ENCODE results near the gene PRR5. TPM values are rescaled to one million over a fixed set of nuclear protein-coding genes. Genes with fewer than 3 reads are reported as not detected.
A peak's percentile ranks its signal among the peaks of the same experiment; 100 is the strongest.

The PRR5 gene
- total and polyA plus RNA-seq, 2 of the 13 experiments (the other 11 are each of a cell fraction or from before 2014, with no cell fraction given), result 11.6 to 27.5 TPM

DNA sequence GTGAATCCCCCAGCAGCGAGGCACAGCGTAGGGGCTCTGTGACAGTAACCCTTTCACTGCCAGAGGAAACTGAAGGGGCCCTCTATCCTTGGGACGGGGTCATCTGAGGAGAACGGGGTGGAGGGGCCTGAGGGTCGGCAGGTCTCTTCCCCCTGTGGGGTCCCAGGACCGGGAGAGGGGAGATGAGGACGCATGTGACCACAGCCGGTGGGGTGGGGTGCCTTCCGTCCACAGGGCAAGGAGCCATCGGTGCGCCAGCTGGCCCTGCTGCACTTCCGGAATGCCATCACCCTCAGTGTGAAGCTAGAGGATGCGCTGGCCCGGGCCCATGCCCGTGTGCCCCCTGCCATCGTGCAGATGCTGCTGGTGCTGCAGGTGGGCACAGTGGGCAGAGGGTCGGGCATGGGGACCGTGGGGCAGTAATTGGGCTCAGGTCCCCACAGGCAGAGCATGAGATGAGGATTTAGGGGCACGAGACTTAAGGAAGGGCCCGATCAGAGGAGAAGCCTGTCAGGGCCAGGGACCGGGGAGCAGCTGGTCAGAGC, 30.1 kb downstream of the PRR5 start (continued):
- TF ChIP-seq, protein P1, sequence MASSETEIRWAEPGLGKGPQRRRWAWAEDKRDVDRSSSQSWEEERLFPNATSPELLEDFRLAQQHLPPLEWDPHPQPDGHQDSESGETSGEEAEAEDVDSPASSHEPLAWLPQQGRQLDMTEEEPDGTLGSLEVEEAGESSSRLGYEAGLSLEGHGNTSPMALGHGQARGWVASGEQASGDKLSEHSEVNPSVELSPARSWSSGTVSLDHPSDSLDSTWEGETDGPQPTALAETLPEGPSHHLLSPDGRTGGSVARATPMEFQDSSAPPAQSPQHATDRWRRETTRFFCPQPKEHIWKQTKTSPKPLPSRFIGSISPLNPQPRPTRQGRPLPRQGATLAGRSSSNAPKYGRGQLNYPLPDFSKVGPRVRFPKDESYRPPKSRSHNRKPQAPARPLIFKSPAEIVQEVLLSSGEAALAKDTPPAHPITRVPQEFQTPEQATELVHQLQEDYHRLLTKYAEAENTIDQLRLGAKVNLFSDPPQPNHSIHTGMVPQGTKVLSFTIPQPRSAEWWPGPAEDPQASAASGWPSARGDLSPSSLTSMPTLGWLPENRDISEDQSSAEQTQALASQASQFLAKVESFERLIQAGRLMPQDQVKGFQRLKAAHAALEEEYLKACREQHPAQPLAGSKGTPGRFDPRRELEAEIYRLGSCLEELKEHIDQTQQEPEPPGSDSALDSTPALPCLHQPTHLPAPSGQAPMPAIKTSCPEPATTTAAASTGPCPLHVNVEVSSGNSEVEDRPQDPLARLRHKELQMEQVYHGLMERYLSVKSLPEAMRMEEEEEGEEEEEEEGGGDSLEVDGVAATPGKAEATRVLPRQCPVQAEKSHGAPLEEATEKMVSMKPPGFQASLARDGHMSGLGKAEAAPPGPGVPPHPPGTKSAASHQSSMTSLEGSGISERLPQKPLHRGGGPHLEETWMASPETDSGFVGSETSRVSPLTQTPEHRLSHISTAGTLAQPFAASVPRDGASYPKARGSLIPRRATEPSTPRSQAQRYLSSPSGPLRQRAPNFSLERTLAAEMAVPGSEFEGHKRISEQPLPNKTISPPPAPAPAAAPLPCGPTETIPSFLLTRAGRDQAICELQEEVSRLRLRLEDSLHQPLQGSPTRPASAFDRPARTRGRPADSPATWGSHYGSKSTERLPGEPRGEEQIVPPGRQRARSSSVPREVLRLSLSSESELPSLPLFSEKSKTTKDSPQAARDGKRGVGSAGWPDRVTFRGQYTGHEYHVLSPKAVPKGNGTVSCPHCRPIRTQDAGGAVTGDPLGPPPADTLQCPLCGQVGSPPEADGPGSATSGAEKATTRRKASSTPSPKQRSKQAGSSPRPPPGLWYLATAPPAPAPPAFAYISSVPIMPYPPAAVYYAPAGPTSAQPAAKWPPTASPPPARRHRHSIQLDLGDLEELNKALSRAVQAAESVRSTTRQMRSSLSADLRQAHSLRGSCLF (CRISPR knock-in tag; IDR thresholded peaks at IDR 0.05; ENCODE audit: borderline replicate concordance), result no peak
- TF ChIP-seq HNRNPL (IDR thresholded peaks at IDR 0.05; ENCODE audit: low read depth, low read length) (peak; percentile 35; the same call in 1 of the 2 replicates), AGO2 (optimal IDR thresholded peaks at IDR 0.05; ENCODE audit: low read depth, low read length) (peak; percentile 69), NR2F2 (IDR thresholded peaks at IDR 0.05; ENCODE audit: borderline replicate concordance, low read depth) (no peak)

GRCh38 chr22:44732661-44733060, 30.7 kb downstream of the PRR5 start:
- intact Hi-C loops (cut with micrococcal nuclease; ENCODE audit: unreplicated experiment) (no loop called here), in situ Hi-C loops (cut with HindIII; ENCODE audit: extremely low pct_ligation_motif_present, low pct_unique_long_range_greater_than_20kb) (no loop called here)
- Histone ChIP-seq H3K27me3 (ENCODE audit: control insufficient read depth in 1 of 2, insufficient read depth in 2 of 2, low read length in 2 of 2) (no peaks in the 10 kb centered on the region; a peak in 1 of 5 replicates), H3K4me1 (ENCODE audit: insufficient read depth, low read length) (peaks cover 27% of the 10 kb centered on the region), H2AFZ (ENCODE audit: low read length) (no peak overlapping the region), H3K79me2 (ENCODE audit: insufficient read depth, low read length) (no peaks in the 10 kb centered on the region), H3K4me2 (ENCODE audit: low read depth, low read length) (no peak overlapping the region), H3K27ac (ENCODE audit: extremely low read length, insufficient read depth, low read length) (no peak overlapping the region), H3K9ac (ENCODE audit: insufficient read depth, low read depth, low read length) (no peak overlapping the region), H3K36me3 (replicated peaks in 1 of 2; ENCODE audit: control insufficient read depth in 1 of 2, insufficient read depth in 2 of 2, low read length in 2 of 2) (peaks cover 0 to 4% of the 10 kb centered on the region in 2 experiments; a peak in 3 of 5 replicates), H3K9me3 (ENCODE audit: low read length) (no peaks in the 10 kb centered on the region), H3K4me3 (replicated peaks in 1 of 3; ENCODE audit: insufficient read depth in 1 of 3, low read depth in 2 of 3, low read length in 3 of 3) (no peak overlapping the region), H4K20me1 (ENCODE audit: insufficient read depth, low read length) (peaks cover 7% of the 10 kb centered on the region; the same call in 1 of the 2 replicates)
- CTCF ChIA-PET (ENCODE audit: low intra/inter-chr PET ratio, low total read pairs), result no interaction called here
- no TSS peak for BruUV-seq (replicated peaks)
- POLR2A ChIA-PET, result no interaction called here
- 79% methylated on average over 19 of the region's 27 CpGs for WGBS (ENCODE audit: low lambda C conversion rate)
- FAIRE-seq (no peak), DNase-seq (ENCODE audit: low spot score) (no peak), ATAC-seq (no peak)
- no peak for TF ChIP-seq CENPBD1 (CRISPR knock-in tag; IDR thresholded peaks at IDR 0.05; ENCODE audit: borderline replicate concordance, low read depth)
- TF ChIP-seq POLR2A (IDR thresholded peaks at IDR 0.05; ENCODE audit: insufficient read depth in 1 of 2, low read depth in 2 of 2, low read length in 2 of 2), result 0 out of 4 replicates have a peak, but pooled peaks of 1 of the 2 experiments have one; percentile 26
